ENCODE results near the gene COBLL1. TPM values are rescaled to one million over a fixed set of nuclear protein-coding genes. Genes with fewer than 3 reads are reported as not detected.

The COBLL1 gene
- total and polyA plus RNA-seq, 2 experiments from 2014 or later = 19.6 to 33.5 TPM

- no peaks in the 10 kb centered on the region for H3K27me3 ChIP-seq
- H3K4me1 ChIP-seq (ENCODE audit: low read depth) = peaks cover 18% of the 10 kb centered on the region
- no peak overlapping the region for H3K4me3 ChIP-seq
- DNase-seq (ENCODE audit: low read depth in 1 of 2, low spot score in 1 of 2) = no peak
- H3K9me3 ChIP-seq (ENCODE audit: low read depth) = no peaks in the 10 kb centered on the region
- H3K27ac ChIP-seq = no peak overlapping the region
- TF ChIP-seq, protein P1, sequence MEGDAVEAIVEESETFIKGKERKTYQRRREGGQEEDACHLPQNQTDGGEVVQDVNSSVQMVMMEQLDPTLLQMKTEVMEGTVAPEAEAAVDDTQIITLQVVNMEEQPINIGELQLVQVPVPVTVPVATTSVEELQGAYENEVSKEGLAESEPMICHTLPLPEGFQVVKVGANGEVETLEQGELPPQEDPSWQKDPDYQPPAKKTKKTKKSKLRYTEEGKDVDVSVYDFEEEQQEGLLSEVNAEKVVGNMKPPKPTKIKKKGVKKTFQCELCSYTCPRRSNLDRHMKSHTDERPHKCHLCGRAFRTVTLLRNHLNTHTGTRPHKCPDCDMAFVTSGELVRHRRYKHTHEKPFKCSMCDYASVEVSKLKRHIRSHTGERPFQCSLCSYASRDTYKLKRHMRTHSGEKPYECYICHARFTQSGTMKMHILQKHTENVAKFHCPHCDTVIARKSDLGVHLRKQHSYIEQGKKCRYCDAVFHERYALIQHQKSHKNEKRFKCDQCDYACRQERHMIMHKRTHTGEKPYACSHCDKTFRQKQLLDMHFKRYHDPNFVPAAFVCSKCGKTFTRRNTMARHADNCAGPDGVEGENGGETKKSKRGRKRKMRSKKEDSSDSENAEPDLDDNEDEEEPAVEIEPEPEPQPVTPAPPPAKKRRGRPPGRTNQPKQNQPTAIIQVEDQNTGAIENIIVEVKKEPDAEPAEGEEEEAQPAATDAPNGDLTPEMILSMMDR (IDR thresholded peaks at IDR 0.05; ENCODE audit: low read depth, low read length) = no peak
- H3K36me3 ChIP-seq = no peaks in the 10 kb centered on the region
Measured at GRCh38 chr2:164773091-164773490, 68.5 kb downstream of the COBLL1 start.

DNA sequence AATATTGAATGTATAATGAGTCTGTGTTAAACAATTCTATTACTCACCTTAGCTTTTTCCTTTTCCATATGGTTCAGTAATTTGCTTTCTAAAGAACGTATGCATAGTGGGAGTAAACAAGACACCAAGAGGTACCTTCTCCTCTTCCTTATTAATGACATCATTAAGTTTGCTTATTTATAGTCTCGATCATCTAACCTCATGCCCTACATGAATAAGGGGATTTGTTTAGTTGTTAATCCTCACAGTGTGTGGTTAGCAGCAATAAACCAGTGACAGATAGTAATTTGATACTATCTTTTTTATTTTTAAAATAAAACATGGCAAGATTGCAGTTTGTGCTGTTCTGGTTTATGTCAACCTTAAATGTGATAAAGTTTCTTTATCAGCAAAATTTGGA lies 69.7 kb downstream of the COBLL1 start:
- DNase-seq (ENCODE audit: low read depth in 1 of 2, low spot score in 1 of 2) = no peak
- H3K27ac ChIP-seq = no peak overlapping the region
- no peaks in the 10 kb centered on the region for H3K9me3 ChIP-seq (ENCODE audit: low read depth)
- peaks cover 20% of the 10 kb centered on the region for H3K4me1 ChIP-seq (ENCODE audit: low read depth)
- H3K27me3 ChIP-seq = no peaks in the 10 kb centered on the region
- no peak overlapping the region for H3K4me3 ChIP-seq
- TF ChIP-seq, protein P1 (IDR thresholded peaks at IDR 0.05; ENCODE audit: low read depth, low read length) = no peak
- no peaks in the 10 kb centered on the region for H3K36me3 ChIP-seq

GRCh38 chr2:164770421-164770916 lies 71.2 kb downstream of the COBLL1 start:
- DNase-seq (ENCODE audit: low read depth in 1 of 2, low spot score in 1 of 2) = no peak

DNA sequence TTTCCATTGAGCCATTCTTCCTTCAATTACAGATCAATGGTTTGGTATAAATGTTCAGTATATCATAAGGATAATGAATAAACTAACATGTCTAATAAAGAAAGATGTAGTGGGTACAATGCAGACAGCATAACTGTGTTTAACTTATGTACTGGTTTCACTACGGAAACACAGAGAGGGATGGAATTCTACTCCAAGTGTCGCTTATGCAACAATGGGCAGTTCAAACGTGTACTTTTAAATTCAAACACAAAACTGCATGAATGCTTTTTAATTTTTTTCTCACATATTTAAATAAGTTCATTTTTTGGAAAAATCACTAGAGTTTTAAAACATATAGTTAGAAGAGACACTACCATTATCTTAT lies 74.7 kb downstream of the COBLL1 start:
- no peak for DNase-seq (ENCODE audit: low read depth in 1 of 2, low spot score in 1 of 2)
- peaks cover 7% of the 10 kb centered on the region for H3K4me1 ChIP-seq (ENCODE audit: low read depth)

More at GRCh38 chr2:164770421-164770916, 71.2 kb downstream of the COBLL1 start:
- Histone ChIP-seq H3K36me3 (no peaks in the 10 kb centered on the region), H3K4me1 (ENCODE audit: low read depth) (peaks cover 20% of the 10 kb centered on the region), H3K27ac (no peak overlapping the region), H3K9me3 (ENCODE audit: low read depth) (no peaks in the 10 kb centered on the region), H3K27me3 (no peaks in the 10 kb centered on the region), H3K4me3 (no peak overlapping the region)
- TF ChIP-seq, protein P1 (IDR thresholded peaks at IDR 0.05; ENCODE audit: low read depth, low read length) = no peak

GRCh38 chr2:164766216-164766953 lies 75.2 kb downstream of the COBLL1 start:
- Histone ChIP-seq H3K27ac (no peak overlapping the region), H3K27me3 (no peaks in the 10 kb centered on the region), H3K9me3 (ENCODE audit: low read depth) (no peaks in the 10 kb centered on the region), H3K4me1 (ENCODE audit: low read depth) (peaks cover 7% of the 10 kb centered on the region), H3K4me3 (no peak overlapping the region), H3K36me3 (no peaks in the 10 kb centered on the region)
- TF ChIP-seq, protein P1 (IDR thresholded peaks at IDR 0.05; ENCODE audit: low read depth, low read length) = no peak
- no peak for DNase-seq (ENCODE audit: low read depth in 1 of 2, low spot score in 1 of 2)

More for the DNA sequence above, 74.7 kb downstream of the COBLL1 start:
- Histone ChIP-seq H3K36me3 (no peaks in the 10 kb centered on the region), H3K4me3 (no peak overlapping the region), H3K9me3 (ENCODE audit: low read depth) (no peaks in the 10 kb centered on the region), H3K27me3 (no peaks in the 10 kb centered on the region), H3K27ac (no peak overlapping the region)
- TF ChIP-seq, protein P1 (IDR thresholded peaks at IDR 0.05; ENCODE audit: low read depth, low read length) = no peak
